Mucosa of stomach (tissue), 1 donor: Measurements from ENCODE around the gene ITGB5.

Experiments used
- H3K27me3 ChIP-seq: one replicate; pipeline ENCODE4 v1.7.0; 2013; ENCODE audit warnings: mild to moderate bottlenecking, low read length; ENCODE audit not compliant: control insufficient read depth, insufficient read depth
- H3K36me3 ChIP-seq: one replicate; pipeline ENCODE4 v1.7.0; 2013; ENCODE audit warnings: low read length; ENCODE audit not compliant: control insufficient read depth, insufficient read depth
- H3K4me1 ChIP-seq: one replicate; pipeline ENCODE4 v1.7.0; 2013; ENCODE audit warnings: mild to moderate bottlenecking, low read length; ENCODE audit not compliant: control insufficient read depth, insufficient read depth
- H3K4me3 ChIP-seq: one replicate; pipeline ENCODE4 v1.7.0; 2013; ENCODE audit warnings: low read length
- H3K9ac ChIP-seq: one replicate; pipeline ENCODE4 v1.7.0; 2013; ENCODE audit warnings: mild to moderate bottlenecking, low read length, moderate library complexity
- H3K9me3 ChIP-seq: one replicate; pipeline ENCODE4 v1.7.0; 2013; ENCODE audit warnings: mild to moderate bottlenecking, low read length, moderate library complexity; ENCODE audit not compliant: control insufficient read depth
- donor health status: Pancreatic carcinoma.

The ITGB5 gene

DNA sequence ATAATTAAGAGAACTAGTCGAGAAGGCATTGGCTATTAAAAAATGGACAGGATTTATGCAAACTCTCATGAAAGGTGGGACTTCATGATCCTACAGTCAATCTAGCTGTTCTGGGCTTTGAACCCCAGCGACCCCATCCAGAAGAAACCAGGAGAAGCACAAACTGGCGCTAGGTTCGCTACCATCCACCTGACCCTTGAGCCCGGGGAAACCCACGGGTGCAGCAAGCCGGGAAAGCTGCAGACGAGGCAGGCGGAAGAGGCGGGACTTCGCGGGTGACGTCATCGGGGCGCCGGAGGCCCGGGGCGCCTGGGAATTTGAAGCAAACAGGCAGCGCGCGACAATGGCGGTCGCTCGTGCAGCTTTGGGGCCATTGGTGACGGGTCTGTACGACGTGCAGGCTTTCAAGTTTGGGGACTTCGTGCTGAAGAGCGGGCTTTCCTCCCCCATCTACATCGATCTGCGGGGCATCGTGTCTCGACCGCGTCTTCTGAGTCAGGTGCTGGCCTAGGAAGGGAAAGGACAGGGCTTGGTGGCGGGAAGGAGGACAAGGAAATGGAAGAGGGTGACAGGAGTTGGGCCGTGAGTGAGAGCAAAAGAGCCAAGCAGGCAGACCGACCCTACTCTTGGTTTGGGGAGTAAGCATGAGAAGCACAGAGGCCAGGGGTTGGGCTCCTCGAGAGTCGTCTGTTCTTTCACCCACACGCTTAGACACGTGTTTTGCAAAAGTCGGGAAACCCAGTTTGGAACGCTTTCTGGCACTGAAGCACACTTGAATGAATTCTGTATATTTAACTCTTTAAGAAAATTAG, 156.8 kb downstream of the ITGB5 start, which contains the start of gene UMPS:
TSS of gene UMPS (plus strand) at position 324 of the 812 bp plus-strand sequence. CDS start at position 344, 20 bp downstream.
- H3K27me3 ChIP-seq, result peaks cover 4% of the 10 kb centered on the region
- peak within 1 kb of the TSS; percentile 96 for H3K9ac ChIP-seq
- H3K36me3 ChIP-seq, result no peaks in the 10 kb centered on the region
- H3K4me3 ChIP-seq, result peak within 1 kb of the TSS; percentile 86
- no peaks in the 10 kb centered on the region for H3K4me1 ChIP-seq
- no peaks in the 10 kb centered on the region for H3K9me3 ChIP-seq

DNA sequence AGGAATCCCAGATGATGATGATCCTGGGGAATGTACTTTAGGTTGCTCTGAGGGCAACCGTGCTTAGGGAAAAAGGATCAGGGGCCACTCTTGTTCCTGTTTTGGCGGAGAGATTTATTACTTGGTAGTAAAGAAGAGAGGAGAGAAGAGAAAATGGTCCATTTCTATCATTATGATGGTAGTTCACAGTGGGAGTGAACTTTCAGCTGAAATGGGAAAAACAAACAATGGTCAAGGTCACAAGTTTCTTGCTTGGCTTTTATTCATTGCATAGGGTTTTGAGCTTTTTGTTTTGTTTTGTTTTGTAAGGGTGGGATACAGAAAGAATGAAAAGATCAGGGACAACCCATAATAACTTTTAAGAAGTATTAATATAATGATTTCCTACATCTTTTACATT, 164.6 kb downstream of the ITGB5 start:
- peaks cover 3% of the 10 kb centered on the region for H3K27me3 ChIP-seq
- no peaks in the 10 kb centered on the region for H3K9me3 ChIP-seq
- H3K9ac ChIP-seq, result no peak overlapping the region
- no peak overlapping the region for H3K4me3 ChIP-seq
- no peaks in the 10 kb centered on the region for H3K4me1 ChIP-seq
- H3K36me3 ChIP-seq, result no peaks in the 10 kb centered on the region

DNA sequence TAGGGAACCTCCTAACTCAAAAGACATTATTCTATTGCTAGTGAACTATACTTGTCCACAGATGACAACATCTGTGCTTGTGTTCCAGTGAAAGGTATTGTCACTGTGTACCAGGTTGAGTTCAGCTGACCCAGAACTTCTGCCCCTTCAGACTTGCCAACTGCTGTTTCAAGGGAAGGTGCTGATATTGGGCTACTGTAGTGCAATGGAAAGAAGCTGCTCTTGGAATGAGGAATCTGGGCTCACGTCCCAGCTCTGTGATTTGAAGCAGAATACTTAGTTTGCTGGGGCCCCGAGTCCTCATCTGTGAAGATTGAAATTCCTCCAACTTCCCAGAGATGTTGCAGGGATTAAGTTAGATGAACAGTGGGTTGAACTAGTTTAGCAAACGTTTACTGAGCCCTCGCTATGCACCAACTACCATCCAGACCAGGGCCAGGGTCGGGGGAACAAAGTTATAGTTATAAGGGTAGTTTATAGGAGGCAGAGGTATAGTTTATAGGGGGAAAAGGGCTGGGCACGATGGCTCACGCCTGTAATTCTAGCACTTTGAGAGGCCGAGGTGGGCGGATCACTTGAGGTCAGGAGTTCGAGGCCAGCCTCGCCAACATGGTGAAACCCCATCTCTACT, 172.8 kb downstream of the ITGB5 start:
- Histone ChIP-seq H3K27me3 (no peaks in the 10 kb centered on the region), H3K4me3 (no peak overlapping the region), H3K36me3 (no peaks in the 10 kb centered on the region), H3K9me3 (no peaks in the 10 kb centered on the region), H3K9ac (no peak overlapping the region), H3K4me1 (no peaks in the 10 kb centered on the region)
